Fibroblast of lung (primary cell): ENCODE data around the gene MRTFA.

Source experiments
- EZH2 ChIP-seq: IDR thresholded peaks from 2 replicates; pipeline ENCODE4 v1.5.1; 2012; ENCODE audit warnings: low read length, control low read depth, mild to moderate bottlenecking; ENCODE audit errors: missing control alignments
- TF ChIP-seq, protein P1 (sequence below), 2 donors: IDR thresholded peaks in 1 of 2; conservative IDR thresholded peaks in 1 of 2; 1 replicate in 1 of 2; 2 replicates in 1 of 2; pipeline ENCODE4 v1.5.1; 2011 to 2012; ENCODE audit warnings: low read length in 2 of 2, control low read depth in 1 of 2, inconsistent platforms in 1 of 2, low read depth in 1 of 2, mild to moderate bottlenecking in 1 of 2

DNA sequence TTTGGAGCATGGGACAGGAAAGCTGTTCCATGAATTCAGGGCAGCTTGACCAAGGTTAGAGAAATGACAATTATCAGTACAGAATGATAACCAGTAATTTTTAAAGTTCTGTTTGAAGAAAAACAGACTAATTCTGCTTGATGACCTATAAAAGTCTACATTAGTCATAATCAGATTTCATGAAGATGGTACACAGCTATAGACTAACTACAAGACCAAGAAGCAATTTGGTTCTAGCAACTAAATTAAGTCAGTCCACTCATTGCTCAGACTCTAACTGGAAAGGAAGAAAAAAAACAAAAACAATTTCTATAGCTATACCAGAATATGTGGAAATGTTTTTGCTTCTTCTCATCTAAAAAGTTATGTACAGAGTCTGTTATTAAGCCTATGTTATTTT, 24.9 kb downstream of the MRTFA start:
- TF ChIP-seq, protein P1, sequence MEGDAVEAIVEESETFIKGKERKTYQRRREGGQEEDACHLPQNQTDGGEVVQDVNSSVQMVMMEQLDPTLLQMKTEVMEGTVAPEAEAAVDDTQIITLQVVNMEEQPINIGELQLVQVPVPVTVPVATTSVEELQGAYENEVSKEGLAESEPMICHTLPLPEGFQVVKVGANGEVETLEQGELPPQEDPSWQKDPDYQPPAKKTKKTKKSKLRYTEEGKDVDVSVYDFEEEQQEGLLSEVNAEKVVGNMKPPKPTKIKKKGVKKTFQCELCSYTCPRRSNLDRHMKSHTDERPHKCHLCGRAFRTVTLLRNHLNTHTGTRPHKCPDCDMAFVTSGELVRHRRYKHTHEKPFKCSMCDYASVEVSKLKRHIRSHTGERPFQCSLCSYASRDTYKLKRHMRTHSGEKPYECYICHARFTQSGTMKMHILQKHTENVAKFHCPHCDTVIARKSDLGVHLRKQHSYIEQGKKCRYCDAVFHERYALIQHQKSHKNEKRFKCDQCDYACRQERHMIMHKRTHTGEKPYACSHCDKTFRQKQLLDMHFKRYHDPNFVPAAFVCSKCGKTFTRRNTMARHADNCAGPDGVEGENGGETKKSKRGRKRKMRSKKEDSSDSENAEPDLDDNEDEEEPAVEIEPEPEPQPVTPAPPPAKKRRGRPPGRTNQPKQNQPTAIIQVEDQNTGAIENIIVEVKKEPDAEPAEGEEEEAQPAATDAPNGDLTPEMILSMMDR (conservative IDR thresholded peaks at IDR 0.05 in 1 of 2, IDR thresholded peaks at IDR 0.05 in 1 of 2; ENCODE audit: low read depth in 1 of 2, low read length in 2 of 2), result no peak
- TF ChIP-seq EZH2, result no peak
